Subcutaneous adipose tissue (tissue), 4 donors: ENCODE measurements around the gene C5orf63. TPM values are rescaled to one million over a fixed set of nuclear protein-coding genes. Genes with fewer than 3 reads are reported as not detected.

Source experiments
- CTCF ChIP-seq: fragments of 450-650 bp; IDR thresholded peaks from one replicate; pipeline ENCODE4 v1.5.1; 2016; ENCODE audit warnings: low read depth, mild to moderate bottlenecking, control low read depth, antibody characterized with exemption, moderate library complexity
- total RNA-seq, 4 donors: library from RNA; depleted of rRNA; stranded (reverse); fragments of >200 nt; gene quantifications; one replicate each; pipeline ENCODE4 v1.1.0, GENCODE V29; 2016

The C5orf63 gene
- total RNA-seq, 4 donors from 2014 or later = 2.1 to 4.7 (median 2.5) TPM

GRCh38 chr5:127096328-127096993 lies 23.2 kb upstream of the C5orf63 start:
- TF ChIP-seq CTCF = no peak

- no peak for TF ChIP-seq CTCF
These were observed 21.0 kb upstream of the C5orf63 start for GRCh38 chr5:127094161-127094814.

- no peak for TF ChIP-seq CTCF
These were observed 19.4 kb upstream of the C5orf63 start for GRCh38 chr5:127092690-127093089.

GRCh38 chr5:127089191-127089590 lies 15.9 kb upstream of the C5orf63 start:
- TF ChIP-seq CTCF = no peak

GRCh38 chr5:127088251-127088650 lies 14.9 kb upstream of the C5orf63 start:
- TF ChIP-seq CTCF = no peak

- TF ChIP-seq CTCF = no peak
These were observed 13.3 kb upstream of the C5orf63 start for GRCh38 chr5:127086589-127086988.

- no peak for TF ChIP-seq CTCF
These were observed 12.5 kb upstream of the C5orf63 start for GRCh38 chr5:127085796-127086195.
